NCI-H1930 (cell line): ENCODE measurements around the gene CDK5RAP2.
A peak's percentile ranks its signal among the peaks of the same experiment; 100 is the strongest.

Source experiments
- DNase-seq, 2 experiments: peaks; one replicate each; lab custom pipeline; 2025; lab: John Stamatoyannopoulos, UW

CDK5RAP2 gene

DNA sequence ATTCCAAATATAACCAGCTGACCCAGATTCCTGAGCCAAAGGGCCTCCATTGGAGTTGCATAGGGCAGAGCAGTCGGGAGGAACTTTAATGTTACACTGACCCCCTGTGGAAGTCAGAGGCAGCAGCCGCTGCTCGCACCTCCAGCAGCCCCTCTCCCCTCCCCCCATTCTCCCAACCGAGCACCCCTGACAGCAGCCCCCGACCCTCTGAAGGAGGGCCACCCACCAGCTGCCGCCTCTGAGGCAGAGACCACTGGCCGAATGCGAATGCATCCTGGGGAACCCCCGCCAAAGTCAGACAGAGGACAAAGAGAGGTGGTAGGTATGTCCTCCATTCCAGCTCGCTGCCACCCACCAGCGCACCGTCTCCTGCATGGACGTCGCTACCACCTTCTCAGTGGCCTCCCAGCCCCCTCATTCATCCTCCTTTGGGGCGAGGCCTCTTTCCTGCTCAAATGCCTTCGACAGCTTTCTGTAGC lies 231.0 kb downstream of the CDK5RAP2 start:
- peak in 1 of 2 experiments; percentile 13 for DNase-seq

DNA sequence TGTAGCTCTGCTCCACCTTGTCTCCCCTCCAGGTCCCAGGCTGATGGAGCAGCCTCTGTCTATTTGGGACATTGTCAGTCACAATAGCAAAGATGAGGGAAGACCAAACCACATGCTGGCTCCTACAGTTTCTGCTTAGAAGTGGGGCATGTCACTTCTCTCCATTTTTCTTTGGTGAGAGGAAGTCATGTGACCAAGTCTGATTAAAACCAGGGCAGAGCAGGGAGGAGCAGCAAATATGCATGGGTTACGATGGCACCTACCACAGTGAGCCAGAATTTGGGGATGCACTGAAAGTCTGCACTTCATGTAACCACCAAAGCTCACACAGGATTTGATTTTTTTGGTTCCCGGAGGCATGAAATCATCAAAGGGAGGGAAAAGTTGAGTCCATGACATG lies 234.6 kb downstream of the CDK5RAP2 start:
- DNase-seq, result no peak

DNA sequence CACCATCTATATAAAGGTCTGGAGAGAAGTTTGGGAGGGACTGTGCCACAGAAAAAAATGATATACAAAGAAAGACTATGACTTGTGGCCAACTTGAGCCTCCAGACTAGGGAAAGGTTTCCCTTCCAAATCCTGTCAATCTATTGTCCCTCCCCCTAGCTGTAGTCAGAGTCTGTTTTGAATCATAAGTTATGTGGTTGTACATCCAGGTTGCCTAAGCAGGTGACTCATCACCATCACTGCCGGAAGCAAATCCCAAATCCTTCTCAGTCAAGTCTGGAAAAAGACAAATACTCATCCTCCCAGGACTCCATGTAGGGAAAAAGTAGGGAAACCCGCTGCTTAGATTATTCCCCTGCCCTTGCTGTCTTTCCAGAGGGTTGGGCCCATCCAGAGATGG lies 235.7 kb downstream of the CDK5RAP2 start:
- no peak for DNase-seq

DNA sequence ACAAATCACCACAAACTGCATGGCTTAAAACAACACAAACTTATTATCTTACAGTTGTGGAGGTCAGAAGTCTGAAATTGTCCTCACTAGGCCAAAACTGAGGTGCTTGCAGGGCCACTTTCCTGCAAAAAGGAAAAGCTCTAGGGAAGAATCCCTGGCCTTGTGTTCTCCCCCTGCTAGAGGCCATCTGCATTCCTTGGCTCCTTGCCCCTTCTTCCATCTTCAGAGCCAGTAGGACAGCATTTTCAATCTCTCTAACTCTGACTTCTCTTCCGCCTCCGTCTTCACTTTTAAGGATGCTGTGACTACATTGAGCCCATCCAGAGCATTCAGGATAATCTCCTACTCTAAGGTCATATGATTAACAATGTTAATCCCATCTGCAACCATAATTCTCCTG lies 236.6 kb downstream of the CDK5RAP2 start:
- no peak for DNase-seq
